GM18867 (cell line): Measurements from ENCODE around the gene SFR1.
"Not testable (repeated sequence)": the region's sequence is repeated elsewhere in the genome, so short reads cannot be mapped to it uniquely, and the experiment has no call there.

ENCODE experiments used
- ATAC-seq: cut with Tn5 transposase; IDR thresholded peaks from one replicate; pipeline ENCODE4 v1.9.1; 2021; ENCODE audit warnings: mild to moderate bottlenecking, moderate library complexity; ENCODE audit not compliant: unreplicated experiment

The SFR1 gene

GRCh38 chr10:104155591-104155990, 33.6 kb downstream of the SFR1 start:
- no peak for ATAC-seq

DNA sequence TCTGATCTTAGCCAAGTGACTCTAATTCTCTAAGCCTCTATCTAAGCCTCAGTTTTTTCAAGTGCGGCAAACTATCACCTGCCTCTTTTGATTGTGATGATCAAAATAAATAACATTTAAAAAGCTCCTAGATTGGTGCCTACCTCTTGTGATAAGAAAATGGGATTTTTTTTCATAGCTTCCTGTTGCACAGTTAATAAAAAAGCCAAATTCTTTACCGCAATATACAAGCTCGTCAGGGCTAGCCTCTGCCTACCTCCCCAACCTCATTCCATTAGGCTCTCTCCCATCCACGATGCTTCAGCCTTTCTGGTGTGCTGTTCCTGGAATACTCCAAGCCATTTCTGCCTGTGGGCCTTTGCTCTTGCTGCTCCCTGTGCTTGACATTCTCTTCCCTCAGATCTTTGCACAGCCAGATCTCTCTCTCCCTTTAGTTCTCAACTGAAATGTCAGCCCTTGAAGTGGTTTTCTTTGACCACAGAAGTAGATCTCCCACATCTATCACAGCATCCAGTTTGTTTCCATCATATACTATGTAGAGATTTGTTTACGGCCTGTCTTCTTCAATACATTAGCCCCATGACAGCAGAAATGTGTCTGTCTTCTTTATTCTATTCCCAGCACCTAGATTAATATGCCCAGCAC, 48.8 kb downstream of the SFR1 start:
- no peak for ATAC-seq

GRCh38 chr10:104174136-104174535, 52.2 kb downstream of the SFR1 start:
- not testable (repeated sequence) for ATAC-seq
